Measurements from ENCODE around the gene NOTCH1.

NOTCH1 gene

DNA sequence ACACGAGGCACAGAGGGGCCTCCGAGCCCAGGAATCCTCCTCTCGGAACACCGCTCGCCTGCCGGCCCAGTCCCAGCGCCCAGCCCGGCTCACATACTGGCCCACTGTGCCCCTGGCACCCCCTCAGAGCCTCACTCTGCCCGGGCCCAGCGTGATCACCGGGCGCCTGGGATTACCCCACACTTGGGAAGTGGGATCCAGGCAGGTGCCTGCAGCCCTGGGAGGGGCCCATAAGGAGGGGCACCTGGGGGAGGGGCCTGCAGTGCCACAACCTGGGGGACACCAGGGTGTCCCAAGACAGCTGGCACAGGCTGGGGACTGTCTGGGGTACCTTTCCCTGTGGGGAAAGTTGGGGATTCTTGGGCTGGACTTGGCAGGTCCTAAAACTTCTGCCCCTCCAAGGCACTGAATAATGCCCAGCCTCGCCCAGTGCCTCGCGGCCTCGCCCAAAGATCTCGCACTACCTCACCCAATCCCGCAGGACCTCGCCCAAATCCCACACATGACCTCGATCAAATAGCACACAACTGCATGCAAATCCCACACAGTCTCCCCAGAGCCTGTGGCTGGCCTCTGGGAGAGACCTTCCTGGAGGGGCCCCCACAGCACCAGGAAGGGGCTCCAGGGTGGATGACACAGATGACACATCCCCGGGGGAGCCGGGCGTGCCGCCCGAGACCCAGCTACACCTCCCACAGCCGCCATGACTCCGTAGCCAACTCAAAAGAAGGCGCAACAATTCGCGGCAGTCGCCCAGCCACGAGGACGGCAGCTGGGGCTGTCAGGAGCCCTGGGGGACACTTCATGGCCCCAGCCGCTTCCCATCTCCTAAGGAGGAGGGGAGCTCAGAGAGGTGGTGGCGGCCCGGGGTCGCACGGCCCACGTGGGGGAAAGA is 13.7 kb downstream of the NOTCH1 start:
- DNase-seq = no peak

DNA sequence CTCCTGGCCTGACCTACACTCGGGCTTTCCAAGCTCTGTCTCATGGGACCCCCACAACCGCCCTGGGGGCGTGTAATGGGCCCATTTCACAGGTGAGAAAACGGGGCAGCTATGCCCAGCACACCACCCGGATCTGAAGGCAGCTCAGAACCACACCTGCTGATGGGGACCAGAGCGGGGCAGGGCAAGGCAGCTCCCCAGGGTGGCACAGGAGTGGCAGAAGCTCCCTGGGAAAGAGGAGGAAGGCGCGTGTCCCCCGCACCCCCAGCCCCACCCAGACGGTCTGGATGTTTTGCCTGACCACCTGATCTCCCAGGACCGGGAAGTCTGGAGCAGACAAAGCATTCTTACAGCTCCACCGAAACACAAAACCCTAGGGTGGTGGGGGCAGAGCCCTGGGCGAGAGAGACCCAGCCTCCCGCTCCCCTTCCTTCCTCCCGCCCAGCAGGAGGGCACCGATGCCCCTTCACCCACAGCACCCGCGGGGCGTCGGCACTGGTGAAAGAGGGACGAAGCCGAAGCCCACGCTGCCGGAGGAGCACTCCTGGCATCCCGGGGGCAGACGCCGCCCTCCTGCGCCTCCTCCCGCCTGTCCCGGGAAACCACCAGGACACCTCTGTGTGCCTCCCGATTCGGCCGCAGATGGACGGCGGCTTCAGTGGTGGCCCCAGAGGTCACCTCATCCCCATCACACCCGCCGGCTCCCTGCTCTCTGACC is 14.5 kb downstream of the NOTCH1 start:
- DNase-seq = no peak

DNA sequence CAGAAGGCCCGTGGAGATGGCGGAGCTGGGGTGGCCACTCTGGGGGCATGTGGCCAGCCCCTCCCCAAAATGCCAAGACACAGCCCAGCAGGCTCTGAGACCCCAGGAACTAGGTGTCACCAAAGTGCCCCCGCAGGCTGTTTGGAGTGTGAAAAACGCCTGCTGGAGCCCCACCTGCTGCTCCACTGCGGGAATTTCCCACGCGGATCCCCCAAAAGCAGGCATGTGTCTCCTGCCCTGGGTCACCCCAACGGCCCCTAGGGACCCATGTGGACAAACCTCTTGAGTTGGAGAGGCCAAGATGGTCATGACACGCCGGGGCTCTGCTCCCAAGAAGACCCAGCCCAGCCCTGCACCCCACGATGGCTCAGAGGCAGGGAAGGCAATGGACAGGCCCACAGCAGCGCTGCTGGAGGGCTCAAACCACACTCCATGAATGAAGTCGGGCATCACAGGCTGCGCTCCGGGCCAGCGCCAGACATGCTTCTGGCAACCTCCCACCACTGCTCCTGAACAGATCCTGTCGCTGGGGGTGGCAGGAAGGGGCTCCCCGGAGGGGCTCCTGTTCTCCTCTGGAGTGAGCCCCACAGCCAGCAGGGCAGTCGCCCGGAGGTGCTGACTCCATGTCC is 15.3 kb downstream of the NOTCH1 start:
- DNase-seq = no peak

DNA sequence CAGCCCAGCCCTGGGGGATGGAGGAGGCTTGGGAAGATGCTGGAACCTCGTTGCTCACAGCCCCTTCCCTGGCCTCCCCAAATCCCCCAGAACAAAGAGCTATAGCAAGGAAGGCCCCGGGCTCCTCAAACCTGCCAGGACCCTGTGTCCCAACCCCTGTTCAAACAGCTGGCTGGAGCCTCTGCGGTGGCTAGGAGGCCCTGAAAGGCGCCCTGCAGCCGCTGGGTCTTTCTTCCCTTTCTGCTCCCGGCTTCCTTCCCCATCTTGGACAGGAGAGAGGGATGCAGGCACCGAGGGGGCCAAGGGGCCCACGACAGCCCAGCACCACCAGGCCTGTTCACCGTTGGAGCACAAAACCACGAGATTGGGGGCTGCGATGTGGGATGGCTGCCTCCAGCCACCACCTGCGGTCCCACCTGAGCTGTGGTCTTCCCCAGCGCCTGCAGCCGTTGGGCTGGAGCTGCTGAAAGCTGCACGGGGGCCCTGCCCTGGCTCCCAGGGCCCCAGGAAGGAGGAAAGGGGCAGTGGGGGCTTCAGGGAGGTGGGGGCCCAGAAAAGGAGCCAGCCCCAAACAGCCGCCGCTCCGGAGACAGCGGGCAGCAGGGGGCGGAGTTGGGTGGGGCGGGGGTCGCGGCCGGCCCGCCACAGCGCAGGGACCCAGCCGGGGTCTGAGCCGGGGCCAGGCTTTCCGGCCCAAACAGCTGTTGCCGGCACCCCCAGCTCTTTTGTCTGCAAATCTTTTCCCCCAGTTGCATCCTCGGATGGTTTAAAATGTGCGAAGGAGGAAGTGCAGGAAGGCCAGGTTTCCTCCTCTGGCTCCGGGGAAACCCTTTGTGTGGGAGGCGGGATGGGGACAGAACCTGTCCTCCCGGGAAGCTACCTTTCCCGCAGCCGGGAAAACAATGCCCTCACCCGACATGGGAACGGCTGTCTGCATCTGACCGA is 16.1 kb downstream of the NOTCH1 start:
- no peak for DNase-seq

DNA sequence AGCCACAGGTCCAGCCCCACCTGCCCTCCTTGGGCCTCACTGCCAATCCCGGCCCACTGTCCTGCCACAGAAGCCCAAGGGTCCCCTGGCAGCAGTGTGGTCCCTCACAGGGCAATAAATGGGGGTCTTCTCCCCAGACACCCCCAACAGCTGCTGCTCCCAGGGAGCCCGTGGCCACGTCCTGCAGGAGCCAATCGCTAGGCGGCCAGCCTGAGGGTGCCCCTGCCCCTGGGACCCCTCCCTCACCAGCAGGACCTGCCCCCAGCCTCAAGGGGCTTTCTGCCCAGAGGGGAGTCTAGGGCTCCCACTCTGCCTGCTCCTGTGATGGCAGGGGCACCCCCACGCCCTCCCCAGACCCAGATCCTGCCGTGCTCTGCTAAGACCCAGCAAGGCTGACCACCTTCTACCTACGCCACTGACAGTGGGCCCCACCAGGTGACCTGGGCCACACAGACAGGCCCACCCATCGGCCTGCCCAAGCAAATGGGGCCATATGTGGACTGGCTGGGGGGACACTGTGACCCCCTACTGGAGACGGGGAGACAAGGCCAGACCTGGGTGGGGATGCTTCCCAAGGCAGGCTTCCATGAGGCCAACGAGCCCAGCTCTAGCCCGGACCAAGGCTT is 17.0 kb downstream of the NOTCH1 start:
- DNase-seq = no peak

DNA sequence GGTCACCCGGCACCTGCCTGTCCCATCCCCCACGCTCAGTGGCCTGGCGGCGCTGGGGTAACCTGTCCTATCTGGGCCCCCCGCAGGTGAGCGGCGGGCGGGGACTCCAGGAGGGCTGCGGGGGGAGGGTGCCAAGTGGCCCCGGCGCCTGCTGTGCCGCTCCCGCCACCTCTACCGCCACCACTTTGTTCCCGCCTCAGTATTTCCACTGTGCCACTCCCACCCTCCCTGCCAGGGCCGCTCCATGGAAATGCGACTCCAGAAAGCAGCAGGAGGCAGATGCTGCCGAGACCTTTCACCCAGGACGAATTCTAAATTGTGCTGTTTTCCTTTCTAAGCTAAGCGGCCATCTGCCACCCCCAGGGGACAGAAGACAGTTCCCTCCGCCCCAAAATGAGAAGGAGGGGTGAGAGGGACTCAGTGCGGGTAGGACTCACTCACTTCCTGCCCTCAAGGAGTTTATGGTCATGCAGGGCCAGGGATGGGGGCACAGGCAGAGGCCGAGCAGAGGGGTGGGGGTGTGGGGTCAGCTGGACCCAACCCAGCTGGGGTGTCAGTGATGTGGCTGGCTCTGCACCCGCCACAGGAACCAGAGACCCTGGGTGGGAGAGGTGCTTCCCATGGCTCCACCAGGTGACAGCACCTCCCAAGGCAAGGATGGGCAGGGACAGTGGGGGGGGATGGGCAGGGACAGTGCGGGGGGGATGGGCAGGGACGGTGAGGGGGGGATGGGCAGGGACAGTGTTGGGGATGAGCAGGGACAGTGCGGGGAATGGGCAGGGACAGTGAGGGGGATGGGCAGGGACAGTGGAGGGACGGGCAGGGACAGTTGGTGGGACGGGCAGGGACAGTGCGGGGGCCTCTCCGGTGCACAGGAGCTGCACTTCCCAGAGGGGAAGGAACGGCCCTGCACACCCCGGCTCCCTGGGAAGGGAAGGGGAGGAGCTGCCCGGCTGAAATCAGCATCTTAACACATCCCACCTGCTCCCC is 17.8 kb downstream of the NOTCH1 start:
- no peak for DNase-seq

DNA sequence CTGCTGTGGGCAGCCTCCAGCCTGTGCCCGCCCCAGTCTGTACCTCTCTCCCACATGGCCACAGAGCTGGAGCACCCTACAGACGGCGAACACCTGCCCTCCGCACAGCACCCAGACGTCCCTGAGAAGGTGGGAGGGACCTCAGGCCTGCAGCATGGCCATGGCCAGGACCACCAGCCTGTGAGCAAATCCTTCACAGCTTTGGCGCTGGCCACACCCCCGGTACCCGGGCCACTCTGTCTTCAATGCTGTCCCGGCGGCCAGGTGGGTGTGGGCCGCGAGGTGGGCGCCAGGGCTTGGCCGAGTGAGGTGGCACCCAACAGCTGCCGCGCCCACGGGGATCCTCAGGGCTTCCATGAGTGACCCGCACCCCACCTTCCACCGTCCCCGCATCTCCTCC is 18.7 kb downstream of the NOTCH1 start:
- no peak for DNase-seq

DNA sequence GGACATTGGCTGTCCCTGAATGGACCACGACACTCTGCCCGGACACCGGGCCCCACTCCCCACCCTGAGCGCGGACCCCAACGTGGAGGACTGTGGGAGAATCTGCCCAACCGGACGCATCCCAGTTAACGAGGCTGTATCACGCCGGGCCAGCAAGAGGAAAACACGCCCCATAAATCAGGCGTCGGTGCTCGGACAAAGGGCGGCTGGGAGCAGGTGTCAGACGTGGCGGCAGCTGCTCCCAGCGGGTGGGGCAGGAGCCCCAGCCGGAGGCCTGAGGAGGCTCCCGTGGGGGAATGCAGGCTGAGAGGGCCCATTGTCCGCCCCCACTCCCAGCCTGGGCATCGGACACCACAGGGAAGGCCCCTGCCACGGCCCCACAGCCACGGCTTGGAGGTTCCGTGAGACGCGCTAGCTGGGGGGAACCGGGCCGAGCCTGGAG is 19.2 kb downstream of the NOTCH1 start:
- DNase-seq = no peak

DNA sequence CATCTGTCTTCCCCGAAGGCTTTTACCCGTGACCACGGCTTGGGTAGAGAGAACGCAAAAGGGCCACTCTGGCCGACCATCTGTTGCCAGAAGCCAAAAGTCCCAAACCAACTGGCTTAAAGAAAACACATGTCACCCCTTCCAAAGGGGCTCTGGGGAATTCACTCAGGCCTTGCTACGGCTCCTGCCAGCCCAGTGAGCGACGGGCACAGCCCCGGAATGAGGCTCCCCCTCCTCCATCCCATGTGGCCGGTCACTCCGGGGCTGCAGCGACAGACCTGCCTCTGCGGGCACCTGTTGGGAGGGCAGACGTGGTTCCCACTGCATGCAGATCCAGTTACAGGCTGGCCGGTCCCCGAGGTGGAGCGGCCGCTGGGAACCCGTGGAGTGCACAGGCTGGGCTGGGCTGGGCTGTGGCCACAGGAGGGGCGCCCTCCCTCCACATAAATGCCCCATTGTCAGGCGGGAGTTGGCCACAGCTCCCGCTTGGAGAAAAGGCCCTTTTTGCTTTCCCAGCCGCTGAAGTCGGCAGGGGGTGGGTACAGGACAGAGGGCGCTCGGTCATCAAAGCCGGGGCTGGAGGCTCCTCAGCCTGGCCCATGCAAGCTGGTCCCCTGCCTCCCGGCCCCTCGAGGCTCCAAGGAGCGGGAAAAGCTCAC is 19.9 kb downstream of the NOTCH1 start:
- DNase-seq = no peak

DNA sequence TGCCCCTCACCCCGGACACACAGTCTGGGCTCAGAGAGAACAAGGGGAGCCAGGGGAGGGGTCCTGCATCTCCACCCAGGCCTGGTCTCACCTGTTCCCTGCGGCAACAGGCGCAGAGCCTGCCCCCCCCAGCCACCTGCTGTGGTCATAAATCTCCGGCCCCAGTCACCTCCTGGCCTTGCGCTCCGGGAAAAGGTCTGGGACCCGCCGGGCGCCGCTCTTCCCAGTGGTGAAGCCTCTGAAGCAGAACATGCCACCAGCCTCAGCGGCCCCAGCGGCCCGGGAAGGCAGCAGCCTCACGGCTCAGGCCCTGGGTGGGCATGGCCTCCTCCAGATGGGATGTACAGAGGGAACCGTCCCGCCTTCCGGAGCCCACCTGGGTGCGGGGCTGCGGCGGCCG is 20.6 kb downstream of the NOTCH1 start:
- DNase-seq = no peak

DNA sequence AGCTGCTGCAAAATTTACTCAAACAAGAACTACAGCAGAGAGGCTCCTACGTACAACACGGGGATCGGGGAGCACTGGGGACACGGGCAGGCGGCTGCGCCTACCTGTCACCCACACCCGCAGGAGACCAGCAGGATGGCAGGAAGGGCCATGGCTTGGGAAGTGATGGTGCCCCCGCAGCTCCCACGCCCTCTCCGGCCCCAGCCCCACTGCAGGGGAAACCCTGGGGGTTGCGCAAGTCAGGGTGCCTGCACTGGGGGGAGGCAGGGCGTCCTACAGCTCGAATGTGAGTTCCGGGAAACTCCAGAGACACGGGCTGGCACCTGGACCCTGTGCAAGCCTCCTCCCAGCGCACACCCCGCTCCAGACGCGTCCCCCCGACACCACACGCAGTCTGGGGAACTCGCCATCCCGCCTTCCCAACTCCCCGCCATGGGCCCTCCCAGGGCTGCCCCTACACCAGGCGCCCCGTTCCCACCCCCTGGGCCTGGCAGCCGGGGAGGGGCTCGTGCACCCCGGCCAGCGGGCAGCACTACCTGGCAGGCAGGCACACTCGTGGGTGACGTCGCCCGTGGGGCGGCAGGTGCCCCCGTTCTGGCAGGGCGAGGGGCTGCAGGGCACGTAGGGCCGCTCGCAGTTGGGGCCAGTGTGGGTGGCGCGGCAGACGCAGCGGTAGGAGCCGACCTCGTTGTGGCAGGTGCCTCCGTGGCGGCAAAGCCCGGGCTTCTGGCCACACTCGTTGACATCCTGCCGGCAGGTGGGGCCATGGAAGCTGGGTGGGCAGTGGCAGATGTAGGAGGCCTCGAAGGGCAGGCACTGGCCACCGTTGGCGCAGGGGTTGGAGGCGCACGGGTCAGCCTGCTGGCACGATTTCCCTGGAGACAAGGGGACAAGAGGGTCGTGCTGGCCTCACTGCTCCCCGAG is 23.3 kb downstream of the NOTCH1 start:
- DNase-seq = no peak

DNA sequence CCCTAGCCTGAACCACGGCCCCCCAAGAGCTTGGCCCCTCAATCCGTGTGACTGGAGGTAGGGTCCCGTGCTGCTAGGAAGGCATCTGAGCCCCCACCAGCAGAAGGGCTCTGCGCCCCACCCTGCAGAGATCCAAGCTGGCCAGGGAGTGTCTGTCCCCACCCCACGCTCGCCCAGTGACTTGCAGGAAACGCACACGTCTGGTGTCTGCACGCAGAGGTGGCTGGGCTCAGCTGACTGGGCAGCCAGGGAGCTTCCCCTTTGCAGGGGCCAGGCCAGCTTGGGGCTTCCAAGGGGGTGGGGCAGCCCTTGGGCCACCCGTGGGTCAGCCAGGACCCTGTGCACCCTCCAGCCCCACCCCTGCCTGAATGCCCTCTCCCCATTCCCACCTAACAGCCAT is 24.3 kb downstream of the NOTCH1 start:
- no peak for DNase-seq

DNA sequence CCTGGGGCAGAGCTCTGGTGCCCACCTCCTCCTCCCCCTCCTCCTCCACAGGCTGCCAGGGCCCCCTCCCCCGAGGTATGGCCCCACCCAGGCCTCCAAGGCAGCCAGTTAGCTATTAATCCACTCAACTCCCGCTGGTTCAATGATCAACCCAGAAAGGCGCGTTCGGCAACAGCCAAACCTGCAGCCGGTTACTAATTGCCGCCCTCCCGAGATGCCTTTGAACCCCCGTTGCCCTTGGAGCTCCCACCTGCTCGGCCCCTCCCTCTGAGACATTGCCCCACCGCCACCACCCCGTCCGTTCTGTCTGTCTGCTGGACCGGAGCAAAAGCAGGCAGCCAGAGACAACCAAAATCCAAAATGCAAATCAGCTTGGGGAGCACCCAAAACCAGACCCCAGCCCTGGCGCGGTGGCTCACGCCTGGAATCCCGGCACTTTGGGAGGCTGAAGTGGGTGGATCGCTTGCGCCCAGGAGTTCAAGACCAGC is 25.8 kb downstream of the NOTCH1 start:
- DNase-seq = no peak

DNA sequence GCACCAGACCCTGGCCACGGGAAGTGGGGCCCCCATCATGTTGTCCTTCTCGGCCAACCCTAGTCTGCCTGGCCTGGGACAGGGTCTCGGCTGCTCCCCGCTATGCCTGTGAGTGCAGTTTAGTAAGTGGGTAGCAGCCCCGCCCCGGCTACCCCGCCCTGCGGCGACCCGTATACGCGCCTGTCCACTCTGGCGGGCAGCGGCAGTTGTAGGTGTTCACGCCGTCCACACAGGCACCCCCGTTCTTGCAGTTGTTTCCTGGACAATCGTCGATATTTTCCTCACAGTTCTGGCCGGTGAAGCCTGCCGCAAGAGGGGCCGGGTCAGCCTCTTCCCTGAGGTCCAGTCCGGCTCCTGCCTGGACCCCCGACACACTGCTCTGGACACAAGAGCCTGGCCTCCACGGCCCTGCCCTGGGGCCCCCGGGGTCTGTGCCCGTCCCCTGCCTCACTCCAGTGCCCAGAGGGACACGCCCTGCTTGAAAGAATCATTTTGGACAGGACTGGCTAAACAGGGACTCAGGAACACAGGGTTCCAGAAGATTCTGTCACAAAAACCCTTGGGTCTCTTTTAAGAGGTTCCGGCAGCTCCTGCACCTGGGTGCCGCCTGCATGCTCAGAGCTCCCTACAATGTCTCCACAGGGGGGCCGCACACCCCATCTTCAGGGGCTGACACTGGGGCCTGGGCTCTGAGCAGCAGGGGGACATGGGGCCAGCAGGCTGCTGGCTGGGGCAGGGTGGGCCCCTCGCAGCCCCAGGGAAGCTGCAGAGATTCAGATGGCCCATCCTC is 26.4 kb downstream of the NOTCH1 start:
- no peak for DNase-seq

DNA sequence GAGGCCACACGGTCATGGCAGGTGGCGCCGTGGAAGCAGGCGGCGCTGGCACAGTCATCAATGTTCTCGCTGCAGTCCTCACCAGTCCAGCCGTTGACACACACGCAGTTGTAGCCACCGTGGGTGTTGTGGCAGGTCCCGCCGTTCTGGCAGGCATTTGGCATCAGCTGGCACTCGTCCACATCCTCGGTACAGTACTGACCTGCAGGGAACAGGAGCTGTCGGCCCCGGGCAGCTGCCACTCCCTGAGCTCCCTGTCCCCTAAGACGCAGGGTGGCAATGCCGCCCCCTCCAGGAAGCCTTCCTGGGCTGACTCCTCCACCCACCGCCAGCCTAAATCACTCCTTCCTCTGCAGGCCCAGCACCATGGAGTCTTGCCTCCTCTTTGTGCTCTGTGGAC is 27.2 kb downstream of the NOTCH1 start:
- DNase-seq = no peak

DNA sequence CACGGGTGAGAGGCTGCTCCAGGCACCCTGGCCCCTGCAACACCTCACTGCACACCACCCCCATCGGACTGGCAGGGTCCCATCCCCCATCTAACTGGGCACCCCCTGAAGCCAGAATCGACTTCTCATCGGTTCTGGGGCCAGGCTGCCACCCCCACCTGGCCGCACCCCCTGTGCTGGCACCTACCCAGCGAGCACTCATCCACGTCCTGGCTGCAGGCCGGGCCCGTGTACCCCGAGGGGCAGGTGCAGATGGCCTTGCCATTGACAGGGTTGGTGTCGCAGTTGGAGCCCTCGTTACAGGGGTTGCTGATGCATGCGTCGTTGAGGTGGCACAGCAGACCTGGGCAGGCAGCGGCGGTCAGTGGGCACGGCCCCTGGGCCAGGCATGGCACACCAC is 27.9 kb downstream of the NOTCH1 start:
- DNase-seq = no peak

DNA sequence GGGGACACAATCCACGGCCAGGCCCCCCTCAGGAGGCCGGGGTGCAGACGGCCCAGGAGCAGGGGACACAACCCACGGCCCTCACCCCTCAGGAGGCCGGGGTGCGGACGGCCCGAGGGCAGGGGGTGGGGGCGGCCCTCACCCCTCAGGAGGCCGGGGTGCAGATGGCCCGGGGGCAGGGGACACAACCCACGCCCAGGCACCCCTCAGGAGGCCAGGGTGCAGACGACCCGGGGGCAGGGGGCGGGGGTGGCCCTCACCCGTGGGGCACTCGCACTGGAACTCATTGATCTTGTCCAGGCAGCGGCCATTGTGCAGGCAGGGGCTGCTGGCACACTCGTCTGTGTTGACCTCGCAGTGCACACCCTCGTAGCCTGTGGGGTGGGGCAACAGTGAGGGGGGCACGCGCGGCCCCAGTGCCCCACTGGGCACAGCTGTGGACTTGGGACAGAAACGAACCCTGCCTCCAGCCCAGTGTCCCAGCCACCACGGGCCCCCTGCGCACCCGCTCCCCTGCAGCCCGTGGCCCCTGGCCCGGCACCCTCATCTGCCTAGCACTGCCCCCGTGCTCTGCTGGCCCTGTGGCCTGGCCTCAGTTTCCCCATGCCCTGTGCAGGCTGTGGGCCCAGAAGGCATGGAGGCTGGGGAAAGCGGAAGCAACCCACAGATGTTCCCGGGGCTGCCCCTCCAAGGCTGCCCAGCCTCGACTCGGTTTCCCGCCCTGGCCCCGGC is 28.7 kb downstream of the NOTCH1 start:
- no peak for DNase-seq

Data from activated CD4-positive, alpha-beta T cell treated with anti-CD3 and anti-CD28 coated beads, Interleukin-2, amount 50 U/mL, for 48 hours (primary cell).